ENCODE measurements around the gene GJB5. TPM values are rescaled to one million over a fixed set of nuclear protein-coding genes. Genes with fewer than 3 reads are reported as not detected.

The GJB5 gene
- total RNA-seq, 1 donor from 2014 or later, result not detected

DNA sequence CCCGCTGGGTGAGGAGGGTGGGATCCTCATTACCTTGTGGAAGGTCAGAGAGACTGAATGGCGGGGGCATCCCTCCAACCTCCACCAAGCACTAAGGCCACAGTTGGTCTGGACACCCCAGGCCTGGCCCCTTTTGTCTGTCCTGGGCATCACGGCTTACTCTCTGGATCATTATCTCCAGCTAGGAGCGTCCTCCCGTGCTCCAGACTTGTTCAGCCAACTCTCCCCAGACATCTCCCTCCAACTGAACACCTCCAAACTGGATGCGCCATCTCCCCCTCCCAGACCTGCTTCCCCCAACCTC, 7.3 kb upstream of the GJB5 start:
- Histone ChIP-seq H3K36me3 (no peaks in the 10 kb centered on the region), H3F3A (ENCODE audit: low read depth) (peaks cover 8% of the 10 kb centered on the region), H3K4me3 (no peak overlapping the region), H3K4me1 (peaks cover 10% of the 10 kb centered on the region), H3K9me3 (ENCODE audit: low read depth) (no peaks in the 10 kb centered on the region), H3K9ac (no peak overlapping the region), H3K27me3 (peaks cover under 1% of the 10 kb centered on the region), H3K79me2 (ENCODE audit: low read depth) (no peaks in the 10 kb centered on the region), H2AFZ (replicated peaks) (no peak overlapping the region), H4K20me1 (ENCODE audit: low read depth) (no peaks in the 10 kb centered on the region), H3K27ac (no peak overlapping the region), H3K4me2 (no peak overlapping the region)
- Mint-ChIP-seq H3K27ac (no peak overlapping the region), H3K4me1 (peaks cover 10% of the 10 kb centered on the region), H3K9me3 (no peaks in the 10 kb centered on the region), H3K4me3 (no peak overlapping the region), H3K27me3 (ENCODE audit: insufficient read depth, low read depth) (peaks cover 27% of the 10 kb centered on the region), H3K36me3 (no peaks in the 10 kb centered on the region)
- DNase-seq (ENCODE audit: low spot score), result no peak
- TF ChIP-seq EZH2phosphoT487 (IDR thresholded peaks at IDR 0.05), result no peak
- TF ChIP-seq, protein P1, sequence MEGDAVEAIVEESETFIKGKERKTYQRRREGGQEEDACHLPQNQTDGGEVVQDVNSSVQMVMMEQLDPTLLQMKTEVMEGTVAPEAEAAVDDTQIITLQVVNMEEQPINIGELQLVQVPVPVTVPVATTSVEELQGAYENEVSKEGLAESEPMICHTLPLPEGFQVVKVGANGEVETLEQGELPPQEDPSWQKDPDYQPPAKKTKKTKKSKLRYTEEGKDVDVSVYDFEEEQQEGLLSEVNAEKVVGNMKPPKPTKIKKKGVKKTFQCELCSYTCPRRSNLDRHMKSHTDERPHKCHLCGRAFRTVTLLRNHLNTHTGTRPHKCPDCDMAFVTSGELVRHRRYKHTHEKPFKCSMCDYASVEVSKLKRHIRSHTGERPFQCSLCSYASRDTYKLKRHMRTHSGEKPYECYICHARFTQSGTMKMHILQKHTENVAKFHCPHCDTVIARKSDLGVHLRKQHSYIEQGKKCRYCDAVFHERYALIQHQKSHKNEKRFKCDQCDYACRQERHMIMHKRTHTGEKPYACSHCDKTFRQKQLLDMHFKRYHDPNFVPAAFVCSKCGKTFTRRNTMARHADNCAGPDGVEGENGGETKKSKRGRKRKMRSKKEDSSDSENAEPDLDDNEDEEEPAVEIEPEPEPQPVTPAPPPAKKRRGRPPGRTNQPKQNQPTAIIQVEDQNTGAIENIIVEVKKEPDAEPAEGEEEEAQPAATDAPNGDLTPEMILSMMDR (IDR thresholded peaks at IDR 0.05), result no peak
- no peak for TF ChIP-seq EZH2 (IDR thresholded peaks at IDR 0.05)

DNA sequence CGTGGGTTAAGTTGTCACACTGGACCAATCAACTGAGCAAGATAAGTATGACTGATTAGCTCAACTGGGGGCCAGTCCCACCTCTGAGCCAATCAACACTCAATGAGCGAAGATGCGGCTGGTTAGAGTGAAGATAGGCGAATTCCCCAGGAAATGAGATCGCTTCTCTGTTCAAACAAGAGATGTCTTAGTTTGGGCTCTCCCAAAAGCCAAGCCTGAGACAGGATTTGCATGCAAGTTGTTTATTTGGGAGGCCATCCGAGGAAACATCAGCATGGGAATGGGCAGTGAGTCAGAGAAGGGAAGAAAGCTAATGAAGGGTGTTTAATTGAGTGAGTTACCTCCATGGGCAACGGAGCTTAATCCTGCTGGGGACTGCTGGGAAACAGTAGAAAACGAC, 4.9 kb upstream of the GJB5 start:
- Histone ChIP-seq H3F3A (ENCODE audit: low read depth) (peaks cover 8% of the 10 kb centered on the region), H4K20me1 (ENCODE audit: low read depth) (no peaks in the 10 kb centered on the region), H3K9ac (no peak overlapping the region), H3K27ac (peak overlapping the region; percentile 11), H3K4me1 (peaks cover 10% of the 10 kb centered on the region), H3K4me3 (no peak overlapping the region), H3K9me3 (ENCODE audit: low read depth) (no peaks in the 10 kb centered on the region), H3K79me2 (ENCODE audit: low read depth) (no peaks in the 10 kb centered on the region), H3K36me3 (no peaks in the 10 kb centered on the region), H2AFZ (replicated peaks) (peak overlapping the region; percentile 67), H3K27me3 (no peaks in the 10 kb centered on the region), H3K4me2 (peak overlapping the region; percentile 52)
- Mint-ChIP-seq H3K27ac (no peak overlapping the region), H3K36me3 (no peaks in the 10 kb centered on the region), H3K27me3 (ENCODE audit: insufficient read depth, low read depth) (peaks cover 26% of the 10 kb centered on the region), H3K4me1 (peaks cover 10% of the 10 kb centered on the region), H3K4me3 (no peak overlapping the region), H3K9me3 (no peaks in the 10 kb centered on the region)
- TF ChIP-seq, protein P1 (IDR thresholded peaks at IDR 0.05), result no peak
- TF ChIP-seq EZH2phosphoT487 (IDR thresholded peaks at IDR 0.05), result no peak
- TF ChIP-seq EZH2 (IDR thresholded peaks at IDR 0.05), result no peak
- peak; percentile 18 for DNase-seq (ENCODE audit: low spot score)

DNA sequence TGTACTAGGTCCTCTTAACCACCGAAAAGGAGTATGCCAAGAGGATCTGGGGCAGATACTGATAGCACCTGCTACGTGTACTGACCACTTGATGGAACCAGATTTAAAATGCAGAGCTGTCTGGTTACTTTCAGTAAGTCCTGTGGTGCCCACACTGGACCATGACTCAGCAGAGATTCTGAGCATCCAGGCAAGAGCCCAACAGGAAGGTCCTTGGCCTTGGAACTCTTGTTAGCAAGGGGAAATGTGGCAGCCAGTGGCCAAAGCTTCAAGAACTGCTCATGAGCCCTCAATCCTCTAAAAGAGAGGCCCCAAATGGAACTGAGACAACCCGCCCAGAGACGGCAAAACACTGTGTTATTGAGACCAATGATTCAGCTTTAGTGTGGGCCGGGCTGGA, 4.2 kb upstream of the GJB5 start:
- H3K36me3 ChIP-seq, result no peaks in the 10 kb centered on the region
- no peak overlapping the region for H3K9ac ChIP-seq
- H3K36me3 Mint-ChIP-seq, result no peaks in the 10 kb centered on the region
- H3K4me1 Mint-ChIP-seq, result peaks cover 10% of the 10 kb centered on the region
- H3K4me3 Mint-ChIP-seq, result no peak overlapping the region
- peaks cover 10% of the 10 kb centered on the region for H3K4me1 ChIP-seq
- H3K9me3 Mint-ChIP-seq, result no peaks in the 10 kb centered on the region
- no peak for DNase-seq (ENCODE audit: low spot score)
- H3K27ac Mint-ChIP-seq, result no peak overlapping the region
- peaks cover 8% of the 10 kb centered on the region for H3F3A ChIP-seq (ENCODE audit: low read depth)
- H4K20me1 ChIP-seq (ENCODE audit: low read depth), result no peaks in the 10 kb centered on the region
- peaks cover 26% of the 10 kb centered on the region for H3K27me3 Mint-ChIP-seq (ENCODE audit: insufficient read depth, low read depth)
- H3K27me3 ChIP-seq, result no peaks in the 10 kb centered on the region
- no peak overlapping the region for H3K4me3 ChIP-seq
- no peak overlapping the region for H2AFZ ChIP-seq (replicated peaks)
- no peaks in the 10 kb centered on the region for H3K9me3 ChIP-seq (ENCODE audit: low read depth)
- H3K4me2 ChIP-seq, result peak overlapping the region; percentile 52
- no peak overlapping the region for H3K27ac ChIP-seq
- no peak for TF ChIP-seq EZH2 (IDR thresholded peaks at IDR 0.05)
- TF ChIP-seq, protein P1 (IDR thresholded peaks at IDR 0.05), result no peak
- no peak for TF ChIP-seq EZH2phosphoT487 (IDR thresholded peaks at IDR 0.05)
- H3K79me2 ChIP-seq (ENCODE audit: low read depth), result no peaks in the 10 kb centered on the region

All from neural progenitor cell (in vitro differentiated cells).